GM23338 (cell line): ENCODE data around the gene SEL1L3. TPM values are rescaled to one million over a fixed set of nuclear protein-coding genes. Genes with fewer than 3 reads are reported as not detected.

Experiments used
- ATAC-seq: fragments of 200-7000 bp; cut with Tn5 transposase; 3 replicates; pipeline ENCODE4 v1.9.1; 2020
- DNase-seq: peaks from one replicate; pipeline ENCODE4 v3.0.0-alpha.2; 2015; ENCODE audit warnings: low spot score
- H2AFZ ChIP-seq: fragments of 200-600 bp; sonication (generic); 2 replicates; pipeline ENCODE4 v1.8.0; 2016; ENCODE audit warnings: antibody characterized with exemption, mild to moderate bottlenecking, moderate library complexity
- H3F3A ChIP-seq: fragments of 200-600 bp; sonication (generic); replicated peaks from 2 replicates; pipeline ENCODE4 v1.8.0; 2017; ENCODE audit warnings: antibody characterized with exemption, mixed run types, low read depth
- H3K27ac ChIP-seq: fragments of 200-600 bp; sonication (generic); 2 replicates; pipeline ENCODE4 v1.6.1; 2016; ENCODE audit warnings: low read depth
- H3K27me3 ChIP-seq: fragments of 200-600 bp; sonication (generic); 2 replicates; pipeline ENCODE4 v1.8.0; 2016; ENCODE audit warnings: mild to moderate bottlenecking, mixed run types, moderate library complexity; ENCODE audit not compliant: insufficient read depth
- H3K36me3 ChIP-seq: fragments of 200-600 bp; sonication (generic); 2 replicates; pipeline ENCODE4 v1.8.0; 2016; ENCODE audit warnings: mild to moderate bottlenecking; ENCODE audit not compliant: insufficient read depth
- H3K4me1 ChIP-seq: fragments of 200-600 bp; sonication (generic); 2 replicates; pipeline ENCODE4 v1.8.0; 2016; ENCODE audit warnings: mild to moderate bottlenecking, moderate library complexity; ENCODE audit not compliant: insufficient read depth
- H3K4me2 ChIP-seq: fragments of 200-600 bp; sonication (generic); 2 replicates; pipeline ENCODE4 v1.7.1; 2017; ENCODE audit warnings: mixed run types
- H3K4me3 ChIP-seq: fragments of 200-600 bp; sonication (generic); 2 replicates; pipeline ENCODE4 v1.6.1; 2016; ENCODE audit warnings: mixed run types
- H3K79me2 ChIP-seq: fragments of 200-600 bp; sonication (generic); replicated peaks from 2 replicates; pipeline ENCODE4 v1.8.0; 2017; ENCODE audit warnings: mild to moderate bottlenecking; ENCODE audit not compliant: insufficient read depth
- H3K9me2 ChIP-seq: fragments of 200-600 bp; sonication (generic); 2 replicates; pipeline ENCODE4 v1.8.0; 2017; ENCODE audit not compliant: insufficient read depth
- H4K20me1 ChIP-seq: fragments of 200-600 bp; sonication (generic); replicated peaks from 2 replicates; pipeline ENCODE4 v1.8.0; 2017; ENCODE audit warnings: mild to moderate bottlenecking; ENCODE audit not compliant: insufficient read depth
- H3K27ac Mint-ChIP-seq: 2 replicates; pipeline ENCODE4 v1.8.0; 2020; ENCODE audit warnings: inconsistent platforms, mild to moderate bottlenecking, moderate library complexity, mixed read lengths
- H3K27me3 Mint-ChIP-seq: 3 replicates; pipeline ENCODE4 v1.8.0; 2022; ENCODE audit warnings: low read depth, mild to moderate bottlenecking, moderate library complexity, mixed read lengths, inconsistent platforms; ENCODE audit not compliant: insufficient read depth, poor library complexity
- H3K36me3 Mint-ChIP-seq: 3 replicates; pipeline ENCODE4 v1.8.0; 2021; ENCODE audit warnings: low read depth, mild to moderate bottlenecking, inconsistent platforms, moderate library complexity, mixed read lengths
- H3K4me1 Mint-ChIP-seq: 3 replicates; pipeline ENCODE4 v1.8.0; 2020; ENCODE audit warnings: mild to moderate bottlenecking, inconsistent platforms, mixed read lengths
- H3K4me3 Mint-ChIP-seq: 3 replicates; pipeline ENCODE4 v1.8.0; 2021; ENCODE audit warnings: moderate library complexity, mild to moderate bottlenecking, inconsistent platforms, mixed read lengths
- H3K9me3 Mint-ChIP-seq: 3 replicates; pipeline ENCODE4 v1.8.0; 2020; ENCODE audit warnings: moderate library complexity, mild to moderate bottlenecking, inconsistent platforms, mixed read lengths
- CREB1 ChIP-seq: fragments of 250-450 bp; sonication (Bioruptor Pico); IDR thresholded peaks from 2 replicates; pipeline ENCODE4 v1.5.0; 2020; ENCODE audit warnings: low read depth, mild to moderate bottlenecking, moderate library complexity
- EZH2 ChIP-seq: fragments of 200-600 bp; sonication (generic); IDR thresholded peaks from one replicate; pipeline ENCODE4 v1.8.0; 2017; ENCODE audit warnings: antibody characterized with exemption, mild to moderate bottlenecking, low read depth; ENCODE audit not compliant: unreplicated experiment
- EZH2phosphoT487 ChIP-seq: fragments of 200-600 bp; sonication (generic); IDR thresholded peaks from one replicate; pipeline ENCODE4 v1.8.1; 2018; ENCODE audit warnings: antibody characterized with exemption; ENCODE audit not compliant: unreplicated experiment
- JUNB ChIP-seq: IDR thresholded peaks from one replicate; pipeline ENCODE4 v1.6.1; 2016; ENCODE audit warnings: antibody characterized with exemption; ENCODE audit not compliant: unreplicated experiment
- NANOG ChIP-seq: IDR thresholded peaks from 2 replicates; pipeline ENCODE4 v1.6.1; 2016; ENCODE audit warnings: antibody characterized with exemption, borderline replicate concordance
- POLR2AphosphoS5 ChIP-seq: IDR thresholded peaks from 2 replicates; pipeline ENCODE4 v1.6.1; 2016; ENCODE audit warnings: antibody characterized with exemption, low read depth
- STAT1 ChIP-seq: IDR thresholded peaks from one replicate; pipeline ENCODE4 v1.6.1; 2016; ENCODE audit warnings: antibody characterized with exemption; ENCODE audit not compliant: unreplicated experiment
- ZNF114 ChIP-seq: fragments of 250-450 bp; sonication (Bioruptor Pico); IDR thresholded peaks from 2 replicates; pipeline ENCODE4 v1.5.0; 2020; ENCODE audit warnings: mild to moderate bottlenecking, moderate library complexity
- ZNF331 ChIP-seq: fragments of 250-450 bp; sonication (Bioruptor Pico); IDR thresholded peaks from 2 replicates; pipeline ENCODE4 v1.5.0; 2020; ENCODE audit warnings: low read depth, mild to moderate bottlenecking, moderate library complexity
- polyA plus RNA-seq: library from polyadenylated mRNA; unstranded; fragments of >200 nt; fragmentation: Nextera tagmentation; extraction: Ambion mirVana; gene quantifications from 2 replicates; pipeline ENCODE4 v1.2.1, GENCODE V29; 2016
- total RNA-seq: library from RNA; depleted of rRNA; stranded (reverse); fragments of >200 nt; shearing (Covaris generic); gene quantifications from 2 replicates; pipeline ENCODE4 v1.2.3, GENCODE V29; 2014
- TF ChIP-seq, protein P1 (sequence below): IDR thresholded peaks from 2 replicates; pipeline ENCODE4 v1.6.1; 2016; ENCODE audit warnings: antibody characterized with exemption
- TF ChIP-seq, protein P2 (sequence below), 2 experiments: fragments of 200-600 bp in 1 of 2; sonication (generic) in 1 of 2; conservative IDR thresholded peaks; 2 replicates each; pipeline versions ENCODE4 v1.5.1 to v1.6.1; 2016 to 2017; ENCODE audit warnings: antibody characterized with exemption in 2 of 2, low read depth in 2 of 2, mild to moderate bottlenecking in 2 of 2, moderate library complexity in 1 of 2
- TF ChIP-seq, protein P3 (sequence below): fragments of 250-450 bp; sonication (Bioruptor Pico); IDR thresholded peaks from 2 replicates; pipeline ENCODE4 v1.5.0; 2020; ENCODE audit warnings: mild to moderate bottlenecking, moderate library complexity
- TF ChIP-seq, protein P4 (sequence below): IDR thresholded peaks from one replicate; pipeline ENCODE4 v1.6.1; 2018; ENCODE audit warnings: antibody characterized with exemption; ENCODE audit not compliant: unreplicated experiment

The SEL1L3 gene
- total and polyA plus RNA-seq, 2 experiments from 2014 or later: 17.1 to 61.7 TPM

DNA sequence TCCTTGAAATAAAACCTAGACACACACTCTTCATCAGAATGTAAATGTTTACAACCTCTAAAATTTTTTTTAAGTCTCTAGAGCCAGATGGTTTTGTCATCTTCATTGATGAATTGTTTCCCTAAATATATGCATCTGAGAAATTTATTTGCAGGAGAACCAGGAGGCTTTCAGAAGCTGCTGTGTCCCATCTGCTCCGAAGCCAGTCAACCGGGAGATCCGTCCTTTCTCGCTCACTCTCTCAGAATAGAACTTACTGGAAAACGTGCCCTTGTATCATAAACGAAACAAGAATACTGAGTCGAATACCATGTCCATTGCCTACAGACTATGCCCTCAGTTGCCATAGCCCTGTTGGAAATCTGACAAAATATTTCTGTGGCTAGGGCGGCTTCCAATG is 103.7 kb downstream of the SEL1L3 start:
- Histone ChIP-seq H3K27ac (no peak overlapping the region), H4K20me1 (no peaks in the 10 kb centered on the region), H3F3A (0 out of 2 replicates have a peak, but pooled peaks cover 6% of the 10 kb centered on the region), H2AFZ (no peak overlapping the region), H3K79me2 (no peaks in the 10 kb centered on the region), H3K27me3 (no peaks in the 10 kb centered on the region), H3K4me2 (no peak overlapping the region), H3K36me3 (peaks cover 15% of the 10 kb centered on the region), H3K9me2 (no peaks in the 10 kb centered on the region), H3K4me1 (no peaks in the 10 kb centered on the region), H3K4me3 (no peak overlapping the region)
- ATAC-seq (no peak), DNase-seq (no peak)
- Mint-ChIP-seq H3K36me3 (peaks cover 64% of the 10 kb centered on the region), H3K9me3 (no peaks in the 10 kb centered on the region), H3K27ac (no peak overlapping the region), H3K4me3 (no peak overlapping the region), H3K27me3 (peaks cover 2% of the 10 kb centered on the region), H3K4me1 (no peaks in the 10 kb centered on the region)
- TF ChIP-seq, protein P1, sequence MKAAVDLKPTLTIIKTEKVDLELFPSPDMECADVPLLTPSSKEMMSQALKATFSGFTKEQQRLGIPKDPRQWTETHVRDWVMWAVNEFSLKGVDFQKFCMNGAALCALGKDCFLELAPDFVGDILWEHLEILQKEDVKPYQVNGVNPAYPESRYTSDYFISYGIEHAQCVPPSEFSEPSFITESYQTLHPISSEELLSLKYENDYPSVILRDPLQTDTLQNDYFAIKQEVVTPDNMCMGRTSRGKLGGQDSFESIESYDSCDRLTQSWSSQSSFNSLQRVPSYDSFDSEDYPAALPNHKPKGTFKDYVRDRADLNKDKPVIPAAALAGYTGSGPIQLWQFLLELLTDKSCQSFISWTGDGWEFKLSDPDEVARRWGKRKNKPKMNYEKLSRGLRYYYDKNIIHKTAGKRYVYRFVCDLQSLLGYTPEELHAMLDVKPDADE: no peak
- no peak for TF ChIP-seq STAT1
- no peak for TF ChIP-seq EZH2
- TF ChIP-seq, protein P2, sequence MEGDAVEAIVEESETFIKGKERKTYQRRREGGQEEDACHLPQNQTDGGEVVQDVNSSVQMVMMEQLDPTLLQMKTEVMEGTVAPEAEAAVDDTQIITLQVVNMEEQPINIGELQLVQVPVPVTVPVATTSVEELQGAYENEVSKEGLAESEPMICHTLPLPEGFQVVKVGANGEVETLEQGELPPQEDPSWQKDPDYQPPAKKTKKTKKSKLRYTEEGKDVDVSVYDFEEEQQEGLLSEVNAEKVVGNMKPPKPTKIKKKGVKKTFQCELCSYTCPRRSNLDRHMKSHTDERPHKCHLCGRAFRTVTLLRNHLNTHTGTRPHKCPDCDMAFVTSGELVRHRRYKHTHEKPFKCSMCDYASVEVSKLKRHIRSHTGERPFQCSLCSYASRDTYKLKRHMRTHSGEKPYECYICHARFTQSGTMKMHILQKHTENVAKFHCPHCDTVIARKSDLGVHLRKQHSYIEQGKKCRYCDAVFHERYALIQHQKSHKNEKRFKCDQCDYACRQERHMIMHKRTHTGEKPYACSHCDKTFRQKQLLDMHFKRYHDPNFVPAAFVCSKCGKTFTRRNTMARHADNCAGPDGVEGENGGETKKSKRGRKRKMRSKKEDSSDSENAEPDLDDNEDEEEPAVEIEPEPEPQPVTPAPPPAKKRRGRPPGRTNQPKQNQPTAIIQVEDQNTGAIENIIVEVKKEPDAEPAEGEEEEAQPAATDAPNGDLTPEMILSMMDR (conservative IDR thresholded peaks at IDR 0.05; ENCODE audit: low read depth in 2 of 2): no peak
- no peak for TF ChIP-seq ZNF114
- no peak for TF ChIP-seq POLR2AphosphoS5
- no peak for TF ChIP-seq ZNF331 (CRISPR knock-in tag)
- TF ChIP-seq, protein P3, sequence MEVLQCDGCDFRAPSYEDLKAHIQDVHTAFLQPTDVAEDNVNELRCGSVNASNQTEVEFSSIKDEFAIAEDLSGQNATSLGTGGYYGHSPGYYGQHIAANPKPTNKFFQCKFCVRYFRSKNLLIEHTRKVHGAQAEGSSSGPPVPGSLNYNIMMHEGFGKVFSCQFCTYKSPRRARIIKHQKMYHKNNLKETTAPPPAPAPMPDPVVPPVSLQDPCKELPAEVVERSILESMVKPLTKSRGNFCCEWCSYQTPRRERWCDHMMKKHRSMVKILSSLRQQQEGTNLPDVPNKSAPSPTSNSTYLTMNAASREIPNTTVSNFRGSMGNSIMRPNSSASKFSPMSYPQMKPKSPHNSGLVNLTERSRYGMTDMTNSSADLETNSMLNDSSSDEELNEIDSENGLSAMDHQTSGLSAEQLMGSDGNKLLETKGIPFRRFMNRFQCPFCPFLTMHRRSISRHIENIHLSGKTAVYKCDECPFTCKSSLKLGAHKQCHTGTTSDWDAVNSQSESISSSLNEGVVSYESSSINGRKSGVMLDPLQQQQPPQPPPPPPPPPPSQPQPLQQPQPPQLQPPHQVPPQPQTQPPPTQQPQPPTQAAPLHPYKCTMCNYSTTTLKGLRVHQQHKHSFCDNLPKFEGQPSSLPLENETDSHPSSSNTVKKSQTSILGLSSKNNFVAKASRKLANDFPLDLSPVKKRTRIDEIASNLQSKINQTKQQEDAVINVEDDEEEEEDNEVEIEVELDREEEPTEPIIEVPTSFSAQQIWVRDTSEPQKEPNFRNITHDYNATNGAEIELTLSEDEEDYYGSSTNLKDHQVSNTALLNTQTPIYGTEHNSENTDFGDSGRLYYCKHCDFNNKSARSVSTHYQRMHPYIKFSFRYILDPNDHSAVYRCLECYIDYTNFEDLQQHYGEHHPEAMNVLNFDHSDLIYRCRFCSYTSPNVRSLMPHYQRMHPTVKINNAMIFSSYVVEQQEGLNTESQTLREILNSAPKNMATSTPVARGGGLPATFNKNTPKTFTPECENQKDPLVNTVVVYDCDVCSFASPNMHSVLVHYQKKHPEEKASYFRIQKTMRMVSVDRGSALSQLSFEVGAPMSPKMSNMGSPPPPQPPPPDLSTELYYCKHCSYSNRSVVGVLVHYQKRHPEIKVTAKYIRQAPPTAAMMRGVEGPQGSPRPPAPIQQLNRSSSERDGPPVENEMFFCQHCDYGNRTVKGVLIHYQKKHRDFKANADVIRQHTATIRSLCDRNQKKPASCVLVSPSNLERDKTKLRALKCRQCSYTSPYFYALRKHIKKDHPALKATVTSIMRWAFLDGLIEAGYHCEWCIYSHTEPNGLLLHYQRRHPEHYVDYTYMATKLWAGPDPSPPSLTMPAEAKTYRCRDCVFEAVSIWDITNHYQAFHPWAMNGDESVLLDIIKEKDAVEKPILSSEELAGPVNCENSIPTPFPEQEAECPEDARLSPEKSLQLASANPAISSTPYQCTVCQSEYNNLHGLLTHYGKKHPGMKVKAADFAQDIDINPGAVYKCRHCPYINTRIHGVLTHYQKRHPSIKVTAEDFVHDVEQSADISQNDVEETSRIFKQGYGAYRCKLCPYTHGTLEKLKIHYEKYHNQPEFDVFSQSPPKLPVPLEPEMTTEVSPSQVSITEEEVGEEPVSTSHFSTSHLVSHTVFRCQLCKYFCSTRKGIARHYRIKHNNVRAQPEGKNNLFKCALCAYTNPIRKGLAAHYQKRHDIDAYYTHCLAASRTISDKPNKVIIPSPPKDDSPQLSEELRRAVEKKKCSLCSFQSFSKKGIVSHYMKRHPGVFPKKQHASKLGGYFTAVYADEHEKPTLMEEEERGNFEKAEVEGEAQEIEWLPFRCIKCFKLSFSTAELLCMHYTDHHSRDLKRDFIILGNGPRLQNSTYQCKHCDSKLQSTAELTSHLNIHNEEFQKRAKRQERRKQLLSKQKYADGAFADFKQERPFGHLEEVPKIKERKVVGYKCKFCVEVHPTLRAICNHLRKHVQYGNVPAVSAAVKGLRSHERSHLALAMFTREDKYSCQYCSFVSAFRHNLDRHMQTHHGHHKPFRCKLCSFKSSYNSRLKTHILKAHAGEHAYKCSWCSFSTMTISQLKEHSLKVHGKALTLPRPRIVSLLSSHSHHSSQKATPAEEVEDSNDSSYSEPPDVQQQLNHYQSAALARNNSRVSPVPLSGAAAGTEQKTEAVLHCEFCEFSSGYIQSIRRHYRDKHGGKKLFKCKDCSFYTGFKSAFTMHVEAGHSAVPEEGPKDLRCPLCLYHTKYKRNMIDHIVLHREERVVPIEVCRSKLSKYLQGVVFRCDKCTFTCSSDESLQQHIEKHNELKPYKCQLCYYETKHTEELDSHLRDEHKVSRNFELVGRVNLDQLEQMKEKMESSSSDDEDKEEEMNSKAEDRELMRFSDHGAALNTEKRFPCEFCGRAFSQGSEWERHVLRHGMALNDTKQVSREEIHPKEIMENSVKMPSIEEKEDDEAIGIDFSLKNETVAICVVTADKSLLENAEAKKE: no peak
- TF ChIP-seq, protein P4, sequence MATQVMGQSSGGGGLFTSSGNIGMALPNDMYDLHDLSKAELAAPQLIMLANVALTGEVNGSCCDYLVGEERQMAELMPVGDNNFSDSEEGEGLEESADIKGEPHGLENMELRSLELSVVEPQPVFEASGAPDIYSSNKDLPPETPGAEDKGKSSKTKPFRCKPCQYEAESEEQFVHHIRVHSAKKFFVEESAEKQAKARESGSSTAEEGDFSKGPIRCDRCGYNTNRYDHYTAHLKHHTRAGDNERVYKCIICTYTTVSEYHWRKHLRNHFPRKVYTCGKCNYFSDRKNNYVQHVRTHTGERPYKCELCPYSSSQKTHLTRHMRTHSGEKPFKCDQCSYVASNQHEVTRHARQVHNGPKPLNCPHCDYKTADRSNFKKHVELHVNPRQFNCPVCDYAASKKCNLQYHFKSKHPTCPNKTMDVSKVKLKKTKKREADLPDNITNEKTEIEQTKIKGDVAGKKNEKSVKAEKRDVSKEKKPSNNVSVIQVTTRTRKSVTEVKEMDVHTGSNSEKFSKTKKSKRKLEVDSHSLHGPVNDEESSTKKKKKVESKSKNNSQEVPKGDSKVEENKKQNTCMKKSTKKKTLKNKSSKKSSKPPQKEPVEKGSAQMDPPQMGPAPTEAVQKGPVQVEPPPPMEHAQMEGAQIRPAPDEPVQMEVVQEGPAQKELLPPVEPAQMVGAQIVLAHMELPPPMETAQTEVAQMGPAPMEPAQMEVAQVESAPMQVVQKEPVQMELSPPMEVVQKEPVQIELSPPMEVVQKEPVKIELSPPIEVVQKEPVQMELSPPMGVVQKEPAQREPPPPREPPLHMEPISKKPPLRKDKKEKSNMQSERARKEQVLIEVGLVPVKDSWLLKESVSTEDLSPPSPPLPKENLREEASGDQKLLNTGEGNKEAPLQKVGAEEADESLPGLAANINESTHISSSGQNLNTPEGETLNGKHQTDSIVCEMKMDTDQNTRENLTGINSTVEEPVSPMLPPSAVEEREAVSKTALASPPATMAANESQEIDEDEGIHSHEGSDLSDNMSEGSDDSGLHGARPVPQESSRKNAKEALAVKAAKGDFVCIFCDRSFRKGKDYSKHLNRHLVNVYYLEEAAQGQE: no peak
- TF ChIP-seq EZH2phosphoT487: no peak
- no peak for TF ChIP-seq CREB1 (CRISPR knock-in tag)
- no peak for TF ChIP-seq JUNB
- no peak for TF ChIP-seq NANOG
